22Rv1 (cell line): ENCODE results near the gene JAGN1.

Experiments
- CTCF ChIP-seq: fragments of 450-650 bp; IDR thresholded peaks from 2 replicates; pipeline ENCODE4 v1.5.1; 2017; ENCODE audit warnings: mild to moderate bottlenecking
- ZFX ChIP-seq: fragments of 450-650 bp; IDR thresholded peaks from 2 replicates; pipeline ENCODE4 v1.6.1; 2017; ENCODE audit warnings: antibody characterized with exemption, borderline replicate concordance

GRCh38 chr3:9884555-9885165 lies 5.8 kb upstream of the JAGN1 start:
- no peak for TF ChIP-seq CTCF
- TF ChIP-seq ZFX, result no peak
